Measurements from ENCODE around the gene ELMOD3. TPM values are rescaled to one million over a fixed set of nuclear protein-coding genes. Genes with fewer than 3 reads are reported as not detected.

The ELMOD3 gene
- total RNA-seq, 1 donor from 2014 or later: 19.6 TPM

- peaks cover 21% of the 10 kb centered on the region for H3K4me1 ChIP-seq
- H3K4me3 ChIP-seq: no peak overlapping the region
- no peaks in the 10 kb centered on the region for H3K27me3 ChIP-seq (ENCODE audit: low read depth)
- ATAC-seq (no peak), DNase-seq (no peak)
- intact Hi-C loops (cut with DNase I): no loop called here
- TF ChIP-seq, protein P1, sequence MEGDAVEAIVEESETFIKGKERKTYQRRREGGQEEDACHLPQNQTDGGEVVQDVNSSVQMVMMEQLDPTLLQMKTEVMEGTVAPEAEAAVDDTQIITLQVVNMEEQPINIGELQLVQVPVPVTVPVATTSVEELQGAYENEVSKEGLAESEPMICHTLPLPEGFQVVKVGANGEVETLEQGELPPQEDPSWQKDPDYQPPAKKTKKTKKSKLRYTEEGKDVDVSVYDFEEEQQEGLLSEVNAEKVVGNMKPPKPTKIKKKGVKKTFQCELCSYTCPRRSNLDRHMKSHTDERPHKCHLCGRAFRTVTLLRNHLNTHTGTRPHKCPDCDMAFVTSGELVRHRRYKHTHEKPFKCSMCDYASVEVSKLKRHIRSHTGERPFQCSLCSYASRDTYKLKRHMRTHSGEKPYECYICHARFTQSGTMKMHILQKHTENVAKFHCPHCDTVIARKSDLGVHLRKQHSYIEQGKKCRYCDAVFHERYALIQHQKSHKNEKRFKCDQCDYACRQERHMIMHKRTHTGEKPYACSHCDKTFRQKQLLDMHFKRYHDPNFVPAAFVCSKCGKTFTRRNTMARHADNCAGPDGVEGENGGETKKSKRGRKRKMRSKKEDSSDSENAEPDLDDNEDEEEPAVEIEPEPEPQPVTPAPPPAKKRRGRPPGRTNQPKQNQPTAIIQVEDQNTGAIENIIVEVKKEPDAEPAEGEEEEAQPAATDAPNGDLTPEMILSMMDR (IDR thresholded peaks at IDR 0.05): no peak
- no peaks in the 10 kb centered on the region for H3K9me3 ChIP-seq
- peak overlapping the region; percentile 38 for H3K27ac ChIP-seq
- peaks cover 75% of the 10 kb centered on the region for H3K36me3 ChIP-seq
Measured at GRCh38 chr2:85397925-85398331, 43.4 kb downstream of the ELMOD3 start.

GRCh38 chr2:85398426-85399182 is 44.0 kb downstream of the ELMOD3 start:
- H3K36me3 ChIP-seq: peaks cover 69% of the 10 kb centered on the region
- peaks cover 21% of the 10 kb centered on the region for H3K4me1 ChIP-seq
- intact Hi-C loops (cut with DNase I): no loop called here

DNA sequence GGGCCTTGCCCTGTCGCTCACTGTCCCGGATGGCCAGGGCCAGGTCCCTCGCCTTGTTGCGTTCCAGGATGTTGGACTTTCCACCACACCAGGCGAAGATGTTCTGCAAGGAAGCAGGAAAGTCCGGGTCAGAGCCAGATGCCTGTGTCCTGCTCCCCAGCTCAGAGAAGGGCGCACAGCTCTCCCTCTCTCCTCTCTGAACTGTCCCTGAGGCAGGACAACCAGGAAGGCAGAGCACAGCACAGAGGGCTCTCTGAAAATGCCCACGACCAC is 44.5 kb downstream of the ELMOD3 start:
- no peak for ATAC-seq
- H3K9me3 ChIP-seq: no peaks in the 10 kb centered on the region
- peaks cover 64% of the 10 kb centered on the region for H3K36me3 ChIP-seq
- H3K27me3 ChIP-seq (ENCODE audit: low read depth): no peaks in the 10 kb centered on the region
- TF ChIP-seq, protein P1 (IDR thresholded peaks at IDR 0.05): no peak
- H3K4me1 ChIP-seq: peaks cover 21% of the 10 kb centered on the region
- no peak overlapping the region for H3K4me3 ChIP-seq
- no peak overlapping the region for H3K27ac ChIP-seq
- DNase-seq: no peak
- intact Hi-C loops (cut with DNase I): no loop called here

More at GRCh38 chr2:85398426-85399182, 44.0 kb downstream of the ELMOD3 start:
- DNase-seq (no peak), ATAC-seq (peak in 1 of 2 donors; percentile 9)
- Histone ChIP-seq H3K27ac (no peak overlapping the region), H3K4me3 (no peak overlapping the region), H3K9me3 (no peaks in the 10 kb centered on the region), H3K27me3 (ENCODE audit: low read depth) (no peaks in the 10 kb centered on the region)
- TF ChIP-seq, protein P1 (IDR thresholded peaks at IDR 0.05): no peak

GRCh38 chr2:85400023-85400422 is 45.5 kb downstream of the ELMOD3 start:
- DNase-seq (no peak), ATAC-seq (no peak)
- TF ChIP-seq, protein P1 (IDR thresholded peaks at IDR 0.05): no peak
- Histone ChIP-seq H3K9me3 (no peaks in the 10 kb centered on the region), H3K36me3 (peaks cover 54% of the 10 kb centered on the region), H3K4me1 (peaks cover 21% of the 10 kb centered on the region), H3K4me3 (no peak overlapping the region), H3K27ac (no peak overlapping the region), H3K27me3 (ENCODE audit: low read depth) (no peaks in the 10 kb centered on the region)
- intact Hi-C loops (cut with DNase I): no loop called here

DNA sequence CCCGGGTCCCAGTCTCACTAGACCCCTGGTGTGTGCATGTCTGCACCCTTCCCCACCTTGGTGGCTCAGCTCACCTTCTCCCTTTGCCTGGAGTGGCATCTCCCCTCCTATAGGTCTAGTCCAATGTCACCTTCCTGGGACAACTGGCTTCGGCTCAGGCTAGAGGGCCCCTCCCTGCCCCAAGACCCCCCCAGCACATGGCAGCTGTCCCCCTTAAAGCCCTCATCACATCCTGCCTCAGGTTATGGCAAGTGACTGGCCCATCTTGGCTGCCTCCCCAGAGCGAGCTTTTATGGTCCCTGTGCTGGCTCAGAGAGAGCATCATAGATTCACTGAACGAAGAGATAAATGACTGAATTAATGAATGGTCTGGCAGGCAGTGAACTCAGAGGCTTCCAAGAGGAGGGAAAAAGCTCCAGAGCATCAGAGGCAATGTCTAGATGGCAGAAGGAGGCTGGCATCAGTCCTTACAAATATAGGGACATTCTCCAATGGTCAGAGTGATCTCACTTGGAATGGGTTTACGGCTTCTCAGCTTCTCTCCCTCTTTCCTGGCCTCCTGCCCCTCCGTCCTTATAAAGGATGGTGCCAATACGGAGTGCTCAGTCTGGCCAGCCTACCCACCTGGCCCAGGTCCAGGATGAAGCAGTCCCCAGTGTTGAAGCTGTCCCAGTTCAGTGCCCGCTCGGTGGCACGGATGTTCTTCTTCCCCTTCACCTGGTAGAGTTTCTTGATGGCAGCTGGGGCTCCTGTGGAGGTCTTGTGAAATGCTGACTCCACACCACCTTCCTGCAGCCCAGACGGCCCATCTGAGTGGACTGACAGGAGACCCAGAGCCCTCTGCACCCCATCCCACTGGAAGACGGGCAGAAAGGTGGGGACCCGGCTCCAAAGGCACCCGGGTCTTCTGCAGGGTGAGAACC is 46.2 kb downstream of the ELMOD3 start:
- no peak for DNase-seq
- peaks cover 21% of the 10 kb centered on the region for H3K4me1 ChIP-seq
- peaks cover 47% of the 10 kb centered on the region for H3K36me3 ChIP-seq
- no peak for ATAC-seq
- no peak overlapping the region for H3K27ac ChIP-seq
- no peaks in the 10 kb centered on the region for H3K27me3 ChIP-seq (ENCODE audit: low read depth)
- H3K9me3 ChIP-seq: no peaks in the 10 kb centered on the region
- H3K4me3 ChIP-seq: no peak overlapping the region
- intact Hi-C loops (cut with DNase I): no loop called here
- TF ChIP-seq, protein P1 (IDR thresholded peaks at IDR 0.05): no peak
